Measurements from ENCODE around the gene CEP85L.

Gene CEP85L

DNA sequence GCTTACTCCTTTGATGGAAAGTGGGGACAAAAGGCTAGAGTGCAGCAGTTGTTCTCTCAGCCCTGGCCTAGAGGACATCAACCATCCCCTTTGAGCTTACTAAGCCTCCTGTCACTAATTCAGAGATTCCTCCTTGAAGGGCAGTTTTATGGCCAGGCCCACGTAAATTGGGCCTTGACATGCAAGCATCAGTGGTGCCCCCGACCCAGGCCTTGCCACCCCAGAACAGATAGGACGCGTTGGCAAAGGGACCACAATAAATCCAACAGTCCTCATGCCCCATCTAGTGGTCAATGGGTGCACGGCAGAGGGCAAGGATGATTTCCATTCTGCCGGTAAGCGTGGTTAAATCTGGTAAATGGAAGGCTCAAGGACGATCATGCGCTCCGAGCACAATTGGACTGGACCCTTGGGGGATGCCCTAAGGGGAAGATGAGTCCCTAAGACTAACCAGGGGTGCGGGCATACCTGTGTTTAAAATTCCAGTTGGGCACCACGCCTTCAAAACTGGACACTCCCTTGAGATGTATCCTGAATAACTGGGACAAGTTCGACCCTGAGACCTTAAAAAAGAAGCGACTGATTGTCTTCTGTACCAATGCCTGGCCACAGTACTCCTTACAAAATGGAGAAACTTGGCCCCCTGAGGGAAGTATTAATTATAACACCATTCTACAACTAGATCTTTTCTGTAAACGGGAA, 32.6 kb downstream of the CEP85L start:
- DNase-seq: peak; percentile 55

GRCh38 chr6:118617417-118617816, 34.0 kb downstream of the CEP85L start:
- DNase-seq: no peak

DNA sequence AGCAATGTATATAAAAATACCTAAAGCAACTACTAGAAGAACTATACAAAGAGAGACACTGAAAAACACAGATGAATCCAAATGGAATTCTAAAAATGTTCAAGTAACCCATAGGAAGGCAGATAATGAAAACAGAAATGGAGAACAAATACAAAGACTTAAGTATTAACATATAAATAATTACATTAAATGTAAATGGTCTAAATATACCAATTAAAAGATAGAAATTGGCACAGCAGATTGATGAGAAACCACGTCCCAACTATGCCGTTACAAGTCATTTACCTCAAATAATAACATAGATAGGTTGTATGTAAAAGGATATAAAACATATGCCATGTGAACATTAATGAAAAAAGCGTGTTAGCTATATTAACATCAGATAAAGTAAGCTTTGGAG, 40.1 kb downstream of the CEP85L start:
- DNase-seq: no peak

DNA sequence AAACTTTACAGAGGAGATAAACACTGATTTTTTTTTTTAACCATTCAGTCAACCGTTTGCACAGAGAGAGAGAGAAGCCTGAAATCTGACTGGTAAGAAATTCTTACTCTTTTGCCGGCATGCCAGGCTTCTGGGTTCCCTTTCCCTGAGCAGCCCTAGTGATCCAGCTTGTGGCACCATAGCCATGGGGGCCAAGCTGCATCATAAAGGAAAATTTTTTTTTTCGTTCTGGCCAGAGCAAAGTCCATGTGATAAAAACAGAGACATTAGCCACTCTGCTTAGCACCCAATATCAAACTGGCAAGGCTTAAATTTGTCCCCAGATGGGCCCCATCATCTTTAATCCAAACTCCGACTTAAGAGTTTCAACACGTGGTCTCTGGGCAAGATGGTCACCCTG, 44.5 kb downstream of the CEP85L start:
- no peak for DNase-seq

GRCh38 chr6:118606268-118606667, 45.1 kb downstream of the CEP85L start:
- no peak for DNase-seq

DNA sequence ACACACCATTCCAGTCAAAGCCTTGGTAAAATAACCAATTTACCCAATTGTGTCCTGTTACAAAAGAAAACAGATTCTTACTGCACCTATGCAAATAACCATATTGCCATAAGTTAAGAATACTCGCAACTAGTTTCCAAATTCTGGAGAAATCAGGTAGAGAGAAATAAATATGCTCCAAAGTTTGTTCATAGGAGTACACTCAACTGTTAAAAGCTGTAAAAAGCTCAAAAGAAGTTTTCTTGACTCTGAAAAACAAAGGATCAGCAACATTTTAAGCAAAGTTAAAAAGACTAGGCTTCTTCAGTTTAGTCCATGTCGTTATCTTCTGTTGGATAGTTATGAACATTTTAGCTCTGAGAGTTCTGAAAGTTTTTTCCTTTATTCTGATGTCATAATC, 48.0 kb downstream of the CEP85L start:
- no peak for DNase-seq

GRCh38 chr6:118602300-118602699, 49.1 kb downstream of the CEP85L start:
- no peak for DNase-seq

DNA sequence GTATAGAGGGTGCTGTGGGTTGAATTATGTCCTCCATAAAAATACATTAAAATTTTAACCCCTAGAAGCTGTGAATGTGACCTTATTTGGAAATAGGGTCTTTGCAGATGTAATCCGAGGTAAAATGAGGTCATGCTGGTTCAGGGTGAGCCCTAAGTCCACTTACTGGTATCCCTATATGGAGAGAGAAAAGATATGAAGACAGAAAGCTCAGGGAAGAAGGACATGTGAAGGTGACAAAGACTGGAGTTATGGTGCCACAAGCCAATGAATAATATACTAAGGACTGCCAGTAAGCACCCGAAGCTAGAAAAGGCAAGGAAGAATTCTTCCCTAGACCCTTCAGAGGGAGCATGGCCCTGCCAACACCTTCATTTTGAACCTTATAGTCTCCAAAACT, 53.1 kb downstream of the CEP85L start:
- DNase-seq: no peak

- DNase-seq: no peak
These were observed 53.8 kb downstream of the CEP85L start for GRCh38 chr6:118597636-118598035.

DNA sequence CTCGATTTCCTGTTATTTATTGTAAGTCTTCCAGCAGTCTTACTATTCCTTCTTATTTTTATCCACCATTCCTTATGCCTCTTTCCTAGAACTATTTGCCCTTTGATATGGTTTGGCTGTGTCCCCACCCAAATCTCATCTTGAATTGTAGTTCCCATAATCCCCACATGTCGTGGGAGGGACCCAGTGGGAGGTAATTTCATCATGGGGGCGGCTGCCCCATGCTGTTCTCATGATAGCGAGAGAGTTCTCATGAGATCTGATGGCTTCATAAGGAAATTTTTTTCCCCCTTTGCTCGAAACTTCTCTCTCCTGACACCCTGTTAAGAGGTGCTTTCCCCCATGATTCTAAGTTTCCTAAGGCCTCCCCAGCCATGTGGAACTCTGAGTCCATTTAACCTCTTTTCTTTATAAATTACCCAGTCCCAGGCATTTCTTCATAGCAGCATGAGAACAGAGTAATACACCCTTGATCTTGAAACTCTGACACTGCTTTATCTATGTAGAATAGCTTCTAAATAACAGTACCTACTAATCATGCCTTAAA, 54.5 kb downstream of the CEP85L start:
- no peak for DNase-seq

- no peak for DNase-seq
These were observed 56.5 kb downstream of the CEP85L start for GRCh38 chr6:118594877-118595276.

GRCh38 chr6:118591897-118592296, 59.5 kb downstream of the CEP85L start:
- no peak for DNase-seq

DNA sequence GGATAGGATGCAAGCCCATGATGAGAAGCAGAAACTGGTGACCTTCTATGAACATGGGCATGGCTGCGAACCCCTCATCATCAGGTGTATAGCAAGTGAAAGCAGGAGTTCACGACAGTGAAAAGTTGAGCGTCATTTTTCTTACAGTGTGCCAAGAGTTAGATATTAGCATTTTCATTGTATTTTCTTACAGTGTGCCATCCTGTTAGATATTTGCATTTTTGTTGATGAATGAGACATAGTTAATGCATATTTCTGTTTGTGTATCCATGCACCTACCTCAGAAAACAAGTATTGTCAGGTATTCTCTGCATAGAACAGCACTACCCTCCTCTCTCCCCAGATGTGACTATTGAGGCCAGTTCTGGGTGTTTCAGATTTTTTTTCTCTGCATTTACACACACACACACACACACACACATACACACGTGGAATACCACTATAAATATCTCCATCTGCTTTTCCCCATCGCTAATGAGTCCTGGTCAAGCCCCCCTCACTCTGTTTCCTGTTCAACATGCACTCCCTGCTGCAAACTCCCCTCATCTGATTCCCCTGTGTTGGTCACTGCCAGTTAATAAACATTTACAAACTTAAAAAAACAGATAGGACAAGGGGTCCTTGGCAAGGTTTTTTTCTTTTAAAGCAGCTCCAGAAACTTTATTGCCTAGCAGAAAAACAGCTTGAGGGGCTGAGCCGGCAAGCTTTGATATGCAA, 61.6 kb downstream of the CEP85L start:
- no peak for DNase-seq

DNA sequence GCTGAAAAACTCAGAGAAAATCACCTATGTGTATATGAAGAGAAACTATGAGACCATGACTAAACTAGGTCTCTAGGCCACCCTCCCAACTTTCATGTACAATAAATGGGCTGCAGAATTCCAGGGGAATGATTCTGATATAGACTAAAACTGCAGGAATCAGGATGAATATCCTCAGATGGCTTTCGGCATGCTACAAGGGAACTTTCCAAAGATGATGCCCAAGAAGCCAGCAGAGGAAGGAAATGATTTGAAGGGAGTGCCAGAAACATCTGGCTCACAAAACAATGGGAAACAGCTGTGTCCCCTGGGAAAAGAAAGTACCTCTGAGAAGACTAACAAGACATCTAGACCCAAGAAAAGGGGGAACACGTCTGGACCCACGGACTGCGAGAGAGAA, 62.2 kb downstream of the CEP85L start:
- no peak for DNase-seq

DNA sequence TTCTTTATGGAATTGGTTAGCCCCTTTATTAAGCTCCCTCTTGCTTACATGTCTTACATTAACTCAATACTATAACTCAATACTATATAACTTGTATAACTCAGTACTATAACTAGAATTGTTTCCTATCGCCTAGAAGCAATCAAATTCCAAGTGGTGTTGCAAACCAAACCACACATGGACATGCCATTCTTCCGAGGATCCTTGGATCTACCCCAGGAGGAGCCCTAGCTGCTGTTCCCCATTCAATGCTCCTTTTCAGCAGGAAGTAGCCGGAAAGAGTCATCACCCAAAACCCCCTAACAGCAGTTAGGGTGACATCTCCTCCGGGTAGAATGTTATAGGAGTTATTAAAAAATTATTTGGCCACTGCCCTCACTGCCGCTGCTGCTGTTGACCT, 62.8 kb downstream of the CEP85L start:
- no peak for DNase-seq

DNA sequence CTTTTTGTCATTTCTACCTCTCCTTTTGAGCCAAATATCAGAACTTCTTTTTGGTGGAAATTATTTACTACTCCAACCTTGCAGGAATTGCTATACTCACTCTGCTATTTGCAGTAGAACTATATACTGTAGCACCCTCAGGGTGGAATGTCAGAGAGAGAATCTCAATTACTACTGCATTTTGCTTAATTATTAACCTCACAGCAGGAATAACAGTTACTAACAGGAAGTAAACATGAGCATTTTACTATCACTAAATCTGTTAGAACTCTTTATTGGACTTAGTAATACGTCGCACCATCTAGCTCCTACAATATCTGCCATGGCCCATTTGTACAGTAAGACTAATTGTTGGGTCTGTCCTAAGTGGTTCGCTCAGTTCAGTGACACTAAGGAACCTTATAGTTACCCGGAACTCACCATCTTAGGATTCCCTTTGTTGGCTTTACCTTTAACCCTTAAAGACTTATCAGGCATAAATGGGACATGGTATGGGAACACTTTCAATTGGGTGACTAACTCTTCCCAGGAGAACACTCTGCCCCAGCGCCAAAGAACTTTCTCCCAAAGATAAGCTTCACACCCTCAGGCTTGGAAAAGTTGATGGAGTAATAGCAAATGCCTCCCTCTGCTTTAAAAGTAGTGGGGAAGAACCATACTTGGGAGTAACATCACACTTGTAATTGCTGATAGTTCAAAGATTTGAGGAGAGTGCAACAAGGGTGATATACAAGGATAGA, 64.5 kb downstream of the CEP85L start:
- DNase-seq: no peak

DNA sequence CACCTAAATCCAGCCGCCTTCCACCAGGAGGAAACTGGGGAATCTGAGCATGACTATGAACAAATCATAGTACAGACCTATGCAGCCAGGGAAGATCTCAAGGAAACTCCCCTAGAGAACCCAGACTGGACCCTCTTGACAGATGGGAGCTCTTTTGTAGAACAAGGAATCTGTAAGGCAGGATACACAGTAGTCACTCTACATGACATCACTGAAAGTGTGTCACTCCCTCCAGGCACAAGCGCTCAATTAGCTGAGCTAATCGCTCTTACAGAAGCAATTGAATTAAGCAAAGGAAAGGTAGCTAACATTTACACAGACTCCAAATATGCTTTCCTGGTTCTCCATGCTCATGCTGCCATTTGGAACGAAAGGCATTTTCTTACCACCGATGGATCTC, 66.5 kb downstream of the CEP85L start:
- DNase-seq: no peak

- DNase-seq: no peak
These were observed 69.9 kb downstream of the CEP85L start for GRCh38 chr6:118581489-118581959.

GRCh38 chr6:118580585-118581419, 70.6 kb downstream of the CEP85L start:
- peak; percentile 13 for DNase-seq

GRCh38 chr6:118579786-118580185, 71.6 kb downstream of the CEP85L start:
- no peak for DNase-seq

- no peak for DNase-seq
These were observed 72.8 kb downstream of the CEP85L start for GRCh38 chr6:118578617-118579016.

GRCh38 chr6:118577972-118578371, 73.4 kb downstream of the CEP85L start:
- no peak for DNase-seq

Measured in effector CD4-positive, alpha-beta T cell (primary cell).